Embryonic facial prominence (tissue), 1 donor: ENCODE measurements around the gene EGFL8.
A peak's percentile ranks its signal among the peaks of the same experiment; 100 is the strongest.
"Not testable (repeated sequence)": the region's sequence is repeated elsewhere in the genome, so short reads cannot be mapped to it uniquely, and the experiment has no call there.

ENCODE experiments used
- DNase-seq: peaks from one replicate; pipeline ENCODE4 v3.0.0-alpha.2; 2016; ENCODE audit errors: extremely low spot score

The EGFL8 gene

DNA sequence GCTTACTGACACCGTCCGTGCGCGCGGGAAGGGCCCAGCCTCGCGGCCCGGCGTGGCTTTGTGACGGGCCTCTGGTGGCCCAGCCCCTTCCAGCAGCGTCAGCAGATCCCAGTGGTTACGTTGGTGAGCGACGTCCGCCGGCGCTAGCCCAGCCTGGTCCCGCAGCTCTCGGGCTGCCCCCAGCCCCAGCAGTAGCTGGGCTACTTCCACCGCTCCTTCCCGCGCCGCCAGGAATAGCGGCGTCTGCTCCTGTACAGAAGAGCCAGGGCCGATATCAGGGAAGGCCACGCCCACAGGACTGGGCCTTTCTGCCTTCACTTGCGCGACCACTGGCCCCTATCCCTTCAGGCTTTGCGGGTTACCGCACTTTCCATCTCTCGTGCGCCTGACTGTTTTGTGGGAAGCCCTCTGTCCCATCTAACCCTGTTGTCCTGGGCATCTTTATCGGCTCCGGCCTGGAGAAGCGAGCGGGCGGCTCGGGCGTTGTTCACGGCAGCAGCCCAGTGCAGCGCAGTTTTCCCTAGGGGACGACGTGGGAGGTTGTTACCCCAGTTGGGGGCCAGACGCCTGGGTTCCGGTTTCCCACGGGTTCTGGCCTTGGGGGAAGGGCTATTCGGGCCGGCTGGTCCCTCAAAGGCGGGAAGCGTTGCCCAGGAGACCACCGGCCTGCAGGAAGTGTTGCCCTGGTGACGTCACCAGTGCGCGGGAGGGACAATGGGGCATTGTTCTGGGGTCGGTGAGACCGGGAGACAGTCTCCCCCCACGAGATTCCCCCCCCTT, 31.7 kb downstream of the EGFL8 start:
- DNase-seq = peak; percentile 81

DNA sequence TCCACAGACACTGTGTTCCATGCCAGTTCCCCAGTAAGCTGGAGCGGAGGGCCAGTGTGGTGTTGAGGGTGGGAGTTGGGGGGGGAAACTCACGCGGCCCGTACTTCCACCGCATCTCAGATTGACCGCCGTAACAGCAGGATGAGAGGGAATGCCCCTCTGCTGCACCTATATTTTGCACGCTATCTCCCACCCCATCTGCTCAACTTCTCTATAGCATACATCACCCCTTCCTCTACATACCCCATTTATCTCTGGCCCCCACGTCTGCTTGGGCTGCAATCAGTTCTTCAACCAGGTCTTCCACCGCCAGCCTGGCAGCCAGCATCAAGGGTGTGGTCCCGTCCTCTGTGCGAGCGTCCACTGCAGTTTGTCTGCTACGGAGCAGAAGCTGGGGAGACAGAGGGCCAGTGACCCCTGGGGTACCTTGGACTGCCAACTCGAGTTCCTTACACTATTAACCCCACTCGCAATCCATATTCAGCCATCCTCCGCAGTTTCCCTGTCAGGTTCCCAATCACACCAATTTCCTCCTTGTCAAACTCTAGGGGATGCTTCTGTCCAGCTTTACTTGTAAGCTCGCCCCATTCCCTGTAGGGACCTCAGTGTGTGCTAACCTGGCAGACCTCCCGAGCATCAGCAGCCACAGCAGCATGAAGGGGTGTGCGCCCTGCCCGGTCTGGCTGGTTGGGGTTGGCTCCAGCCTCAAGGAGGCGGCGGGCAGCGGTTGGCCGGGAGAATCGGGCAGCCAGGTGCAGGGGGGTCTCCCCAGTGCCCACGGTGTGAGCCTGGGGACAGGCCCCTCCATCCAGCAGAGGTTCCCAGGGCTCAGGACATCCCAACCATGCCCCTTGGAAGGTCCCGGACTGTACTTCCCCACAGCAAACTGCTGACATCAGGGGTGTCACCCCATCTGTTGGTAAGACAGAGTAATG, 32.6 kb downstream of the EGFL8 start:
- DNase-seq = no peak

DNA sequence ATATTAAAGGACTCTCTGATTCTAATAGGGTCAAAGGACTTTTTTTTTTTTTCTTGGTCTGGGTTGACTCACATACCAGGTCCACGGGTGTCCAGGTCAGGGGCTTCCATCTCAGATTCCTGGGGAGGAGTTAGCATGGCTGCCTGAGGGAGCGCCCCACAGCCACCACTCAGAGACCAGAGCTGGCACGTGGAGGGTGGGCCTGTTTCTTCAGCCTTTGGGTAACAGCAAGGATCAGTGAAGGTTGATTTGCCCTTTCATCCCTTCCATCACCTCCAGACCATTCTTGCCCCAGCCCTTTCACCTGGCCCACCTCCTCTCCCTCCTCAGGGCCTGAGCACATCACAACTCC, 33.9 kb downstream of the EGFL8 start:
- no peak for DNase-seq

DNA sequence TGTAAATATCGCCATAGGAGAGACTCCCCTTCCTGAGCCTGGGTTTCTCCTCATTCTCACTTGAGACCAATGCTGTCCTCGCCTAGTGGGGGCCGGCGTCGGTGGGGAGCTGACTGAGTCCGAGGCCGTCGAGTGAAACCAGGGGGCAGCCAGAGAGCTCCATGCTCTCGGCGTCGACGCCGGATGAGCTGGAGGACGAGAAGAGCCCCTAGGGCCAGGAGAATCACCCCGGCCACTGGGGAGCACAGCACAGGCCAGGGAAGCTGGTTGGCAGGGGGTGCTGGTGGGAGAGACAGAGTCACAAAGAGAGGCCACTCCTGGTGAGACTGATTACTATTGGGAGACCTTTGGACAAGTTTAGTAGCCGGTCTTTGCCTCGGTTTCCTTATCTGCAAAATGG, 34.5 kb downstream of the EGFL8 start:
- no peak for DNase-seq

DNA sequence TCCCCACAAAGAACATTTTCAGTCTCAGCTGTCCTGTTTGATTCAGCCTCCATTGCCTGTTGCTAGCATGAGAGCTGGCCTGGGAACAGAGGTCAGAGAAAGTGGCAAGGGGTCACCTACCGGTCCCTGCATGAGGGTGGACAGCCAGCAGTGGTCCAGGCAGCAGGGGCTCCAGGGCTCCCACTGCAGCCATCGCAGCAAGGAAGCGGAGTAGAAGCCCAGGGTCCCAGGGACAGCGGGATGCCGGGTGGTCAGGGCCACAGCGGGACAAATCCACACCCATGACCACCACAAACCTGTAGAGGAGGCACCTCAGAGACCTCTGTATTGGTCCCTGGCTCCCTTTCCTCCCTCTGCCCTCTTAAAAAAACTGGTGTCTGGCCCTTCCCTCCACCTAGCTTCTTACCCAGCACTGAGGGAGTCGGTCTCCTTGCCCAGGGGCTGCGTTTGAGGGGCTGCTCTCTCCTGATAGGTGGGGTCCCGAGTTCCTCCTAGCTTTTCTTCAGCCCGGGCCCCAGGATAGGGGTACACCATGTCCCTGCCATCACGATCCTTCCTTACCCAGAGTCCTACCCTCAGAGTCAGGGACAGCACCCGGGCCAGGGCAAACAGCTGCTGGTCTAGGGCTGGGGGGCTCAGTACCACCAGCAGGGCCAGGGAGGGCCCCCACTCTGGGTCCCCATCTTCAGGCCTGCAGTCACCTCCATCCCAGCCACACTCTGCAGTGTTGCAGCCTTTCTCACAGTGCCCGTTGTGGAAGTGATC, 36.5 kb downstream of the EGFL8 start:
- DNase-seq = no peak

DNA sequence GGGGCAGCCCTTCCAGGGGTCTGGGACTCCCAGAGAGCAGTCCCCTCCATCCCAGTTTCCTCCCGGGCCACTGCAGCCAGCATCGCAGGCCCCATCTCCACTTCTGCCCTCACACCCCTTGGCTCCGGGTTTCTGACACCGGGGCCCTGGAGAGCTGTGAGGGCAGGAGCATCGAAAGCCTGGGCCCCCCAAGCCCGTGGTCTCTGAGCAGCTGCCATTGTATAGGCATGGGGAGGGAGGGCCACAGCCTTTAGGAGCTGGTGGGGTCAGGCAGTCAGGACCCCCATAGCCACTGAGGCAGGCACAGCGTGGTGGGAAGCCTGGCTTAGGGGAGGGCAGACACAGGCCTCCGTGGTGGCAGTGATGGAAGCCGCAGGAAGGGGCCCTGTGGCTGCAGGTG, 37.8 kb downstream of the EGFL8 start:
- no peak for DNase-seq

DNA sequence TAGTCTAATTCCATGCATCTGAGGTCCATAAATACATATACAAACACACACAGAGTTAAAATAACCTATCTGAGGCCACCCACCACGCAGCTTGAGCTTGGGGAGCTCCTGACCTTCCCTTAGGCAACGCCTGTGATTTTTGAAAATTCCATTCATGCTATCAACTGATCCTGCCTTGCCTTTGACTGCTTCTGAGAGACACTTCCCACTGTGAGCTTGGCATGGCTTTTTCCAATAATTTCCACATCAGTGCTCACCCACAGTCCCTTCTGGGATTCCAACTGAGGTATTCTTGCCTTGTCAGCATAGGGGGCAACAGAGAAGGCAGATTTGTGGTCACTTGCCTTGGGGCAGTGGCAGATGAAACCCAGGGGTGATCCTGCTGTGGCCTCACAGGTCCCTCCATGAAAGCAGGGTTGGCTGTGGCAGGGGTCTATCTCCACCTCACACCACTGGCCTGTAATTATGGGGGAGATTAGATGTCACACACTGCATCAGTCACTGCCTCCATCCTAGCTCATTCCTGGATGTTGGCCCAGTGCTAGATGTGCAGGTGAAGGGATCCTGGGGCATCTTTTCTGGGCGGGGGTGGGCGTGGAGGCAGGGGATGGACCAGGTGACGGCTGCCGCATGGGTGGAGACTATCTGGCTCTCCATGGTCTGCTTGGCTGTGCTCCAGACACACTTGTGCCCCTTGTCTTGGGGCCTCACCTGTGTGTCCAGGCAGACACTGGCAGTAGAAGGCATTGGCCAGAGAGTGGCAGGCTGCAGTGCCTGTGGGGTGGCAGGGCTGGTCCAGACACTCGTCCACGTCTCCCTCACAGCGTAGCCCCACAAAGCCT, 39.3 kb downstream of the EGFL8 start:
- DNase-seq = no peak

DNA sequence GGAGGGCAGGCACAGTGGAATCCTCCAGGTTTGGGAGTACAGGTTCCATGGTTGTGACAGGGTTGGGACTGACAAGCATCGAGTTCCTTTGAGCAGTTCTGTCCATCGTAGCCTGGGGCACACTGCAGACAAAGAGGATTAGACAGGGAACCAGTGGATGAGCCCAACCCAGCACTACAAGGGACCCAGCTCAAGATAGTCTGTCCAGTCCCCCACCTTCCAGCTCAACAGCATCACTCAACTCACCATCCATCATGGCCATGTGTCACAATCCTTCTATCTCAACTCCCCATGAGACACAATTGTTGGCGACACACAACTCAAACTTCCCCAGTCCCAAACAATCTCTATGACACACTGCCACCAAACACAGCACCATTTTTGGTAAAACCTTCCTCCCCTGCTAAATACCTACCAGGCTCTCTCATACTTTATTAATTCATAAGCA, 39.9 kb downstream of the EGFL8 start:
- DNase-seq = no peak

DNA sequence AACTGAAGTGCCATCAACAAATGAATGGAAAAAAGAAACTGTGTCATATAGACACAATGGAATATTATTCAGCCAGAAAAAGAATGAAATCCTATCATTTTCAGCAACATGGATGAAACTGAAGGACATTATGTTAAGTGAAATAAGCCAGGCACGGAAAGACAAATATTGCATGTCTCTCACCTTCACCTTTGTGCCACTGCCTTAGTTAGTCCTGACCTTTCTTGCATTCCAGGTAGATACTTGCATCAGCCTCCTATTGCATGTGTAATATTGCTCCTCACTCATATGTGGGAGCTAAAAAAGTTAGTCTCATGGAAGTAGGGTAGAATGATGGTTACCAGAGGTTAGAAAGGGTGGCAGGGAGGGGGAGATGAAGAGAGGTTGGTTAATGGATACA, 44.6 kb downstream of the EGFL8 start:
- DNase-seq = no peak

DNA sequence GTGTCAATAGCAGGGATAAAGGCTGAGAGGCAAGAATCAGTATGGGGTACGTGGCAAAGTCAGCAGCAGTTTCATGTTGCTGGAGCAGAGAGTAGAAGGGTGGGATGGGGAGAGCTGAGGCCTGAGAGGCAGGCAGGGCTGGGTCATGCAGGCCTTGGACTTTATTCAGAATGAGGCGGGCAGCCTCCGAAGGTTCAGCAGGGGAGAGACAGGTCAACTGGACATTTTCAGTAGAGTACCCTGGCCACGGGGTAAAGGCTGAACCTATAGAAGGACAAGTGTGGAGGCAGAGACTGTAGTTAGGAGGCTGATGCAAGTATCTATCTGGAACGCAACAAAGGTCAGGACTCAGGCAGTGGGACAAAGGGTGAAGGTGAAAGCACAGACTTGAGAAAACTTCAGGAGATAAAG, 45.8 kb downstream of the EGFL8 start:
- no peak for DNase-seq

DNA sequence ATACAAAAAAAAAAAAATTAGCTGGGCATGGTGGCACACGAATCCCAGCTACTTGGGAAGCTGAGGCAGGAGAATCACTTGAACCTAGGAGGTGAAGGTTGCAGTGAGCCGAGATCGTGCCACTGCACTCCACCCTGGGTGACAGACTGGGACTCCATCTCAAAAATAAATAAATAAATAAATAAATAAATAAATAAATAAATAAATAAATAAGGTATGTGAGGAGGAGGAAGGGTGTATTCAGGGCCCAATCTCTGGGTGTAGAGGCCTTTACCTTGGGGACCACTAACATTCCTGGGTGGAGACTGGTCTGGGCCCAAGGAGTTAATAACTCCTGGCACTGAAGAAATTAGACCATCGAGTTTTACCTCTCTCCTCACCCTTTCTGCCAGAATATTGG, 47.0 kb downstream of the EGFL8 start:
- DNase-seq = not testable (repeated sequence)

DNA sequence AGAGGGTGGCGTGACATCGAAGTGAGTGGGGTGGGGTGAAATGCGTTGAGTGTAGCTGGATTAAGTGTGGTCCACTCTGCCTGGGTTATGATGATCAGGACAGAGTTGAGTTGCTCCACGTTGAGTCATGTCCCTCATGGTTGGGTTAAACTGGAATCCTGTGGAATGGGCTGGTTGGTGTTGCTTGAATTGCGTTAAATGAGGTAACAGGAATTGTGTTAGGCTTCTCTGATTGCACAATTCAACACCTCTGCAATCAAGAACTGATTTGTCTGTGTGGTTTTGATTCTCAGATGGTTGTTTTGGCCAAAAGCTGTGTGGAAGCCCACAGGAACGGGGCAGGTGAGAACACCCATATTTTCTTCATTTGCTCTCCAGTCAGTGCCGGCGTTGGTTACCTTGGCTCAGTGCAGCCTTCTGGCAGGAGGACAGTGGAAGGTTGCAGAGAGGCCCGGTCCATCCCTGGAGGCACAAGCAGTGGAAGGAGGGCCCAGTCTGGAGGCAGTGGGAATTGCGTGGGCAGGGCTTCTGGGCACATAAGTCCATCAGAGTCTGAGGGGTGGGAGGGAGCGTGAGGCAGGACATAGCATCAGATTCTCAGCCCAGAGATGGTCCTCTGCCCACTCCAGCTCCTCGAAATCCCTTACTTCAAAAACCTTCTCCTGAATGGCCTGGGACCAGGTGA, 47.8 kb downstream of the EGFL8 start:
- DNase-seq = no peak

DNA sequence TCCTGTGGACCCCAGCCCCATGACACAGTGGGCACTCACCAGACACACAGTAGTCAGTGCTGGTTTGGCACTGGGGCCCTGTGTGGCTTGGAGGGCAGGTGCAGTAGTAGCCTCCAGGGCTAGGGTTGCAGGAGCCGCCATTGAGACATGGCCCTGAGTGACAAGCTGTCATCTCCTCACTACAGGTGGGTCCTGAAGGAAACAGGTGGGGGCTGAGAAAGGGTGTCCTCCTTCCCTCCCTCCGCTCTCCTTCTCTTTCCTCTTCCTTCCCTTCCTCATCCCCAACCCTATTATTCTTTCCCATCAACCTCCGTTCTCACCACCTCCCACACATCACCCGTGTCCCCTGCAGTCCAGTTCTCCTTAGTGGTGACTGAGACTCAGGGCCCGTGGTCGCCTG, 49.3 kb downstream of the EGFL8 start:
- DNase-seq = no peak

DNA sequence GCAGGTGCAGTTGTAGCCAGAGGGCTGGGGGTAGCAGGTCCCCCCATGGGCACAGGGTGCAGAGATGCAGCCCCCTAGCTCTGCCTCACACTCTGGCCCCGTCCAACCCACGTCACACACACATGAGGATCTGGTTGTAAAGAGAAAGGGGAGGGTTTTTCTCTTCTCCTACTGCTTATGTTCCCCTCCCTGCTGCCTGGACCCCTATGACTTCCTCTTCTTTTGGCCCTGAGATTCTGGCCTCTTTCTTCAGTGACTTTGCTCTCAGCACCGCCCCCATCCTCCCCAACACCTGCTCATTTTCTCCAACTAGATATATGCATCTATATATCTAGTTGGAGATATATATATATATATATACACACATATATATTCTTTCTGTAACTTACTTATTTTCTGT, 49.7 kb downstream of the EGFL8 start:
- no peak for DNase-seq

DNA sequence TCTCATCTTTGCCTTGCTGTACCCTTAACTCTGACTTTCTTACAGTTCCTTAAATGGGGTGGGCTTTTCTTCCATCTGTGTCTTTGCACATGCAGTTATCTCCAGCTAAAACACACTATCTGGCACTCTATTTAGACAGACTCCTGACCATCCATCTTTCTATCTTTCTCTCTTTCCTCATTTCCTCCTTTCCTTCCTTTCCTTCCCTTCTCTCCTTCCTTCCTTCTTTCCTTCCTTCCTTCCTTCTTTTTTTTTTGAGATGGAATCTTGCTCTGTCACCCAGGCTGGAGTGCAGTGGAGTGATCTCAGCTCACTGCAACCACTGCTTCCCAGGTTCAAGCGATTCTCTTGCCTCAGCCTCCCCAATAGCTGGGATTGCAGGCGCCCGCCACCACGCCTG, 51.2 kb downstream of the EGFL8 start:
- no peak for DNase-seq

DNA sequence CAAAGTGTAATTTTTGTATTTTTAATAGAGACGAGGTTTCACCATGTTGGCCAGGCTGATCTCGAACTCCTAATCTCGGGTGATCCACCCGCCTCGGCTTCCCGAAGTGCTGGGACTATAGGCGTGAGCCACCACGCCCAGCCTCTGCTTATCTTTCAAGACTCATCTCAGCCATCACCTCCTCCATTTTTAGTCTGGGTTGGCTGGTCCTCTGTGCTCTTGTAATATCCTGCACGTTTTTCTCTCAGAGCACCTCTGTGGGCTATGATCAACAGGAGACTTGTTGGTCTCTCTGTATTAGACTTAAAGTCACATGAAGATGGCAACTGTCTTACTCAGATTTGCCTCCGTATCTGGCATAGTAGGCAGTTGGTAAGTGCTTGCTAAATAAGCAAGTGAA, 51.9 kb downstream of the EGFL8 start:
- no peak for DNase-seq

DNA sequence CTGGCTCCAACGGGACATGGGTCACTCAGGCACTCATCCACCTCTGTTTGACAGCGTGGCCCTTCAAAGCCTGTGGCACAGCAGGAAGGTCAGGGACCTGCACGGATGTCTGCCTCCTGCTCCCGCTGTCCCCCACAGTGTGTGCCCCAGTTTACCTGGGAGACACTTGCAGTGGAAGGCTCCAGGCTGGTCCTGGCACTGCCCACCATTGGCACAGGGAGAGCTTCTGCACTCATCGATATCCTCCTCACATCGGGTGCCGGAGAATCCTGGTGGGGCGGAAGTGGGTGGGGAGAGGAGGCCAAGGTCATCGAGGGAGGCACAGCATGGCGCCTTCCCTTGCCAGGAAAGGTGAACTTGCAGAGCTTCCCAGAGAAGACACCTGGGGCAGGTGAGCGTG, 52.6 kb downstream of the EGFL8 start:
- DNase-seq = no peak
